Measurements from ENCODE around the gene CS.

- TF ChIP-seq CTCF (IDR thresholded peaks at IDR 0.05 in 4 of 5, conservative IDR thresholded peaks at IDR 0.05 in 1 of 5) (no peak), POLR2A (IDR thresholded peaks at IDR 0.05) (no peak)
These were observed 58.5 kb downstream of the CS start for GRCh38 chr12:56241424-56242303.

All from gastrocnemius medialis (tissue), 4 donors.